PC-3 (cell line): ENCODE measurements around the gene DNAJA3. TPM values are rescaled to one million over a fixed set of nuclear protein-coding genes. Genes with fewer than 3 reads are reported as not detected.

Experiments
- ATAC-seq: fragments of 200-7000 bp; cut with Tn5 transposase; 2 replicates; pipeline ENCODE4 v1.9.1; 2020; ENCODE audit warnings: mild to moderate bottlenecking, moderate library complexity
- BruUV-seq: library from RNA; stranded (reverse); fragments of 400-500 nt; replicated peaks from 2 replicates; lab custom pipeline; 2021; lab: Mats Ljungman, UMichigan
- CTCF ChIA-PET: fragments of 300-600 bp; sonication (Branson Sonifier 250); formaldehyde crosslinking; loops from one replicate; lab custom pipeline; 2022; ENCODE audit warnings: antibody characterized with exemption; lab: Charles Lee
- POLR2A ChIA-PET: fragments of 300-600 bp; sonication (Branson Sonifier 250); formaldehyde crosslinking; loops from one replicate; lab custom pipeline; 2022; ENCODE audit warnings: antibody characterized with exemption; ENCODE audit not compliant: unreplicated experiment; lab: Charles Lee
- DNase-seq: peaks from one replicate; pipeline ENCODE4 v3.0.0-alpha.2; 2015
- H2AFZ ChIP-seq: fragments of 300-600 bp; sonication (generic); 2 replicates; pipeline ENCODE4 v1.6.0; 2016; ENCODE audit warnings: antibody characterized with exemption, low read length
- H3F3A ChIP-seq: fragments of 300-600 bp; sonication (generic); one replicate; pipeline ENCODE4 v1.6.0; 2017; ENCODE audit warnings: antibody characterized with exemption, low read length, control low read depth, mild to moderate bottlenecking; ENCODE audit not compliant: unreplicated experiment
- H3K27ac ChIP-seq: fragments of 300-600 bp; sonication (generic); 2 replicates; pipeline ENCODE4 v1.5.1; 2016; ENCODE audit warnings: mild to moderate bottlenecking, low read length
- H3K27me3 ChIP-seq: fragments of 300-600 bp; sonication (generic); 2 replicates; pipeline ENCODE4 v1.6.1; 2016; ENCODE audit warnings: low read length, mixed read lengths
- H3K36me3 ChIP-seq: fragments of 300-600 bp; sonication (generic); 2 replicates; pipeline ENCODE4 v1.6.1; 2016; ENCODE audit warnings: low read depth, mixed run types, low read length, mixed read lengths
- H3K4me1 ChIP-seq: fragments of 300-600 bp; sonication (generic); 2 replicates; pipeline ENCODE4 v1.5.1; 2016; ENCODE audit warnings: low read length; ENCODE audit not compliant: insufficient read depth
- H3K4me2 ChIP-seq: fragments of 300-600 bp; sonication (generic); 2 replicates; pipeline ENCODE4 v1.6.0; 2016; ENCODE audit warnings: low read length
- H3K4me3 ChIP-seq: fragments of 300-600 bp; sonication (generic); 2 replicates; pipeline ENCODE4 v1.5.1; 2016; ENCODE audit warnings: mild to moderate bottlenecking, low read length, mixed read lengths
- H3K79me2 ChIP-seq: fragments of 300-600 bp; sonication (generic); 2 replicates; pipeline ENCODE4 v1.6.1; 2017; ENCODE audit warnings: low read length, mixed read lengths
- H3K9ac ChIP-seq: fragments of 300-600 bp; sonication (generic); 2 replicates; pipeline ENCODE4 v1.6.0; 2016; ENCODE audit warnings: mild to moderate bottlenecking, low read length
- H3K9me2 ChIP-seq: fragments of 300-600 bp; sonication (generic); replicated peaks from 2 replicates; pipeline ENCODE4 v1.6.1; 2016; ENCODE audit warnings: mixed run types, low read length, mixed read lengths
- H3K9me3 ChIP-seq: fragments of 300-600 bp; sonication (generic); 2 replicates; pipeline ENCODE4 v1.6.1; 2016; ENCODE audit warnings: low read length, mixed read lengths
- H4K20me1 ChIP-seq: fragments of 300-600 bp; sonication (generic); 2 replicates; pipeline ENCODE4 v1.6.1; 2016; ENCODE audit warnings: low read length, mixed read lengths
- EZH2 ChIP-seq: fragments of 300-600 bp; sonication (generic); IDR thresholded peaks from one replicate; pipeline ENCODE4 v1.6.1; 2017; ENCODE audit warnings: antibody characterized with exemption, mild to moderate bottlenecking, low read length; ENCODE audit not compliant: unreplicated experiment
- EZH2phosphoT487 ChIP-seq: fragments of 300-600 bp; sonication (generic); IDR thresholded peaks from 2 replicates; pipeline ENCODE4 v1.6.1; 2018; ENCODE audit warnings: mild to moderate bottlenecking, antibody characterized with exemption, low read length, borderline replicate concordance
- intact Hi-C: fragments of 100-400 bp; cut with micrococcal nuclease; formaldehyde crosslinking; loops from 2 replicates; pipeline ENCODE4 v1.9.0; 2023
- total RNA-seq: library from RNA; depleted of rRNA; stranded (reverse); fragments of >200 nt; gene quantifications from 2 replicates; pipeline ENCODE4 v1.2.3, GENCODE V29; 2014
- TF ChIP-seq, protein P1 (sequence below): fragments of 300-600 bp; sonication (generic); conservative IDR thresholded peaks from 2 replicates; pipeline ENCODE4 v1.5.1; 2017; ENCODE audit warnings: antibody characterized with exemption, low read depth, mild to moderate bottlenecking, low read length

Gene DNAJA3
- total RNA-seq, 1 experiment from 2014 or later: 123 TPM

DNA sequence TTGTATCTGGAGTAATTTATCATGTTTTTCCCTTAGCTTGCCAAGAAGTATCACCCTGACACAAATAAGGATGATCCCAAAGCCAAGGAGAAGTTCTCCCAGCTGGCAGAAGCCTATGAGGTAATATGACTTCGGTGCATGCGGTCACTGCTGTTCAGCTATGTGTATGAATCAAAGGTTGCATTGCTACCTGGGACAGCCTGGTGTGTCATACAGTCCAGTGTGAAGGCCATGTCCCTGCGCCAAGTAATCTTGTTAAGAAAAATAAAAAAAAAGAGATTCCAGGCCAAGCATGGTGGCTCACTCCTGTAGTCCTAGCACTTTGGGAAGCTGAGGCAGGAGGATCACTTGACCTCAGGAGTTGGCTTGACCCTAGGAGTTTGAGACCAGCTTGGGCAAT is 11.7 kb downstream of the DNAJA3 start:
- peaks cover 46% of the 10 kb centered on the region for H3K36me3 ChIP-seq
- H3K9me2 ChIP-seq: no peaks in the 10 kb centered on the region
- TF ChIP-seq EZH2: no peak
- TF ChIP-seq, protein P1, sequence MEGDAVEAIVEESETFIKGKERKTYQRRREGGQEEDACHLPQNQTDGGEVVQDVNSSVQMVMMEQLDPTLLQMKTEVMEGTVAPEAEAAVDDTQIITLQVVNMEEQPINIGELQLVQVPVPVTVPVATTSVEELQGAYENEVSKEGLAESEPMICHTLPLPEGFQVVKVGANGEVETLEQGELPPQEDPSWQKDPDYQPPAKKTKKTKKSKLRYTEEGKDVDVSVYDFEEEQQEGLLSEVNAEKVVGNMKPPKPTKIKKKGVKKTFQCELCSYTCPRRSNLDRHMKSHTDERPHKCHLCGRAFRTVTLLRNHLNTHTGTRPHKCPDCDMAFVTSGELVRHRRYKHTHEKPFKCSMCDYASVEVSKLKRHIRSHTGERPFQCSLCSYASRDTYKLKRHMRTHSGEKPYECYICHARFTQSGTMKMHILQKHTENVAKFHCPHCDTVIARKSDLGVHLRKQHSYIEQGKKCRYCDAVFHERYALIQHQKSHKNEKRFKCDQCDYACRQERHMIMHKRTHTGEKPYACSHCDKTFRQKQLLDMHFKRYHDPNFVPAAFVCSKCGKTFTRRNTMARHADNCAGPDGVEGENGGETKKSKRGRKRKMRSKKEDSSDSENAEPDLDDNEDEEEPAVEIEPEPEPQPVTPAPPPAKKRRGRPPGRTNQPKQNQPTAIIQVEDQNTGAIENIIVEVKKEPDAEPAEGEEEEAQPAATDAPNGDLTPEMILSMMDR: no peak
- TF ChIP-seq EZH2phosphoT487: no peak
- H2AFZ ChIP-seq: no peak overlapping the region
- no peaks in the 10 kb centered on the region for H3K4me1 ChIP-seq
- peaks cover 21% of the 10 kb centered on the region; the same call in 1 of the 2 replicates for H3K79me2 ChIP-seq
- ChIA-PET POLR2A (no interaction called here), CTCF (no interaction called here)
- no peaks in the 10 kb centered on the region for H3F3A ChIP-seq
- H3K9me3 ChIP-seq: no peaks in the 10 kb centered on the region
- H3K27ac ChIP-seq: no peak overlapping the region
- intact Hi-C loops: no loop called here
- no peaks in the 10 kb centered on the region for H4K20me1 ChIP-seq
- H3K4me2 ChIP-seq: no peak overlapping the region
- H3K9ac ChIP-seq: no peak overlapping the region
- no peak overlapping the region for H3K4me3 ChIP-seq
- DNase-seq (no peak), ATAC-seq (no peak)
- BruUV-seq: no TSS peak
- no peaks in the 10 kb centered on the region for H3K27me3 ChIP-seq

- ChIA-PET POLR2A (no interaction called here), CTCF (no interaction called here)
- H3K4me3 ChIP-seq: no peak overlapping the region
- H3F3A ChIP-seq: no peaks in the 10 kb centered on the region
- no peak for TF ChIP-seq EZH2
- TF ChIP-seq, protein P1: no peak
- no peak for TF ChIP-seq EZH2phosphoT487
- DNase-seq: no peak
- intact Hi-C loops: no loop called here
- no peak overlapping the region for H3K27ac ChIP-seq
- no TSS peak for BruUV-seq
- H4K20me1 ChIP-seq: no peaks in the 10 kb centered on the region
- no peaks in the 10 kb centered on the region for H3K79me2 ChIP-seq
- no peaks in the 10 kb centered on the region for H3K4me1 ChIP-seq
- ATAC-seq: no peak
- H3K4me2 ChIP-seq: no peak overlapping the region
- H3K9ac ChIP-seq: no peak overlapping the region
- no peak overlapping the region for H2AFZ ChIP-seq
- H3K9me2 ChIP-seq: no peaks in the 10 kb centered on the region
- peaks cover 40% of the 10 kb centered on the region for H3K36me3 ChIP-seq
- H3K27me3 ChIP-seq: no peaks in the 10 kb centered on the region
- no peaks in the 10 kb centered on the region for H3K9me3 ChIP-seq
These were observed 16.7 kb downstream of the DNAJA3 start for GRCh38 chr16:4442371-4442770.

DNA sequence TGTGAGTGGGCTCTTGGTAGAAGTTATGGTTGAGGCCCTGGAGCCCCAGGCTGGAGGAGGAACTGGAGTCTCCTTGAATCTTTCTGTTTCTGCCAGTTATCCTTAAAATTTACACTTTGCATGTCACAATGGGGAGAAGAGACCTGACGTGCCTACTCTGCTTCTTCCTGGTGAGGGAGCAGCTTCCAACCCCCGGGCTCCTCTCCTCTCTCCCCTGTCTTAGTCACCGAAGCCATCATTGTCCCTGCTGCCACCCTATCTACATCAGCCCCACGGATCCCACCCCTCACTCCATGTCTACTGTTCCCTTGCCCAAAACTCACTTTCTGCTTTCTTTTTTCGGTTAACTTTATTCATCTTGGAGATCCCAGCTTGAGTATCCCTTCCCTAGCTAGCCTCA is 17.6 kb downstream of the DNAJA3 start:
- H2AFZ ChIP-seq: no peak overlapping the region
- no peaks in the 10 kb centered on the region for H4K20me1 ChIP-seq
- H3K4me1 ChIP-seq: no peaks in the 10 kb centered on the region
- H3K4me2 ChIP-seq: no peak overlapping the region
- no peaks in the 10 kb centered on the region for H3F3A ChIP-seq
- no peak overlapping the region for H3K27ac ChIP-seq
- TF ChIP-seq, protein P1: no peak
- TF ChIP-seq EZH2phosphoT487: no peak
- no peak for TF ChIP-seq EZH2
- H3K36me3 ChIP-seq: peaks cover 37% of the 10 kb centered on the region
- H3K4me3 ChIP-seq: no peak overlapping the region
- POLR2A ChIA-PET: no interaction called here
- no peak for DNase-seq
- intact Hi-C loops: no loop called here
- no TSS peak for BruUV-seq
- no peak overlapping the region for H3K9ac ChIP-seq
- H3K9me3 ChIP-seq: no peaks in the 10 kb centered on the region
- H3K79me2 ChIP-seq: no peaks in the 10 kb centered on the region
- CTCF ChIA-PET: no interaction called here
- ATAC-seq: no peak
- H3K9me2 ChIP-seq: no peaks in the 10 kb centered on the region
- no peaks in the 10 kb centered on the region for H3K27me3 ChIP-seq
